ENCODE results near the gene PITHD1.

- TF ChIP-seq CTCF (IDR thresholded peaks at IDR 0.05) (no peak), POLR2AphosphoS5 (IDR thresholded peaks at IDR 0.05) (no peak), POLR2A (IDR thresholded peaks at IDR 0.05) (no peak)
Observed at GRCh38 chr1:23801338-23801748, 23.1 kb downstream of the PITHD1 start.

Measured in breast epithelium (tissue), 3 donors.